ENCODE data around the gene DIS3L2. TPM values are rescaled to one million over a fixed set of nuclear protein-coding genes. Genes with fewer than 3 reads are reported as not detected.
"Not testable (repeated sequence)": the region's sequence is repeated elsewhere in the genome, so short reads cannot be mapped to it uniquely, and the experiment has no call there.

Gene DIS3L2
- total RNA-seq, 1 donor, result 24.9 TPM

DNA sequence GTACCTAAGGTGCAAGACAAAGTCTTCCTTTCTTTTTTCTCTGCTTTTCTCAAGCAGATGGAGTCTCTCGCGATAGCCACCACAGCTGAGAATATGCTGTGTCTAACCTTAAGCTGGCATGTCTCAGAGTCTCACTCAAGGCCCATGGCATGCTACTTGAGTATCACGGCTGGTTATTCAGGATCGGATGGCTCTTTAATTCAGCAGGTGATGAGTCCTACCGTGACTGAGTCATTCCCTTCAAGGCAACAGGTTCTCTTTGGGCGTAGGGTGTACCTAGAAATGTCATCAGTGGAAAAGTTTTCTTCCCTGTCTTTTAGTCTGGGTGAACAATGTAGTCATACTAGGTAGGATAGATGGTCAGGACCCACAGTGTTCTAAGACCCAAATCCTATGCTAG lies 136.2 kb downstream of the DIS3L2 start:
- no peak for DNase-seq (ENCODE audit: low read depth)
- H3K4me3 ChIP-seq (ENCODE audit: low read depth, low read length), result no peak overlapping the region
- TF ChIP-seq CTCF (IDR thresholded peaks at IDR 0.05; ENCODE audit: insufficient read depth, low read length), result no peak

- no peak overlapping the region for H3K4me3 ChIP-seq (ENCODE audit: low read depth, low read length)
- DNase-seq (ENCODE audit: low read depth), result no peak
- TF ChIP-seq CTCF (IDR thresholded peaks at IDR 0.05; ENCODE audit: insufficient read depth, low read length), result no peak
These were observed 140.9 kb downstream of the DIS3L2 start for GRCh38 chr2:232102380-232102779.

GRCh38 chr2:232103140-232103737 lies 141.7 kb downstream of the DIS3L2 start:
- H3K4me3 ChIP-seq (ENCODE audit: low read depth, low read length), result no peak overlapping the region
- DNase-seq (ENCODE audit: low read depth), result peak; percentile 73
- TF ChIP-seq CTCF (IDR thresholded peaks at IDR 0.05; ENCODE audit: insufficient read depth, low read length), result no peak

DNA sequence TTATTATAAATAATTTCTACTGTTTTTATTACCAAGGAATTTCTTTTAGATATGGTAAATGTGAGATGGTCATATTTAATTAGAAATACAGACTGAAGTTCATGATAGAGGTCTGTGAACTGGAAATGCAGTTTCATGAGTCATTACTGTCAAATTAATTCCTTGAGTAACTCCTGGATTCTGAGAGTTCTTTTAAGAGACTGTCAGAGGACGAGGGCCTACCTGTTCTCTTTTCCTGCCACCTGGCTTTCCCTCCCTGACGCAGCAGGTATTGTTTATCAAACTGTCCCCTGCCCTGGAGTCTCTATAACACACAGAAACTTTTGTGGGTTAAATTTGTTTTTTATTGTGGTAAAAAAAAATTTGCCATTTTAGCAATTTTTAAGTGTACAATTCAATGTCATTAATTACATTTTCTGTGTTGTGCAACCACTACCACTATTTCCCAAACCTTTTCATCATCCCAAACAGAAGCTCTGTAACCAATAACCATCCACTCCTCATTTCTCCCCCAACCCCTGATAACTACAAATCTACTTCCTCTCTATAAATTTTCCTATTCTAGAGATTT lies 142.6 kb downstream of the DIS3L2 start:
- no peak for TF ChIP-seq CTCF (IDR thresholded peaks at IDR 0.05; ENCODE audit: insufficient read depth, low read length)
- no peak overlapping the region for H3K4me3 ChIP-seq (ENCODE audit: low read depth, low read length)
- no peak for DNase-seq (ENCODE audit: low read depth)

- TF ChIP-seq CTCF (IDR thresholded peaks at IDR 0.05; ENCODE audit: insufficient read depth, low read length), result no peak
- no peak overlapping the region for H3K4me3 ChIP-seq (ENCODE audit: low read depth, low read length)
- no peak for DNase-seq (ENCODE audit: low read depth)
These were observed 150.0 kb downstream of the DIS3L2 start for GRCh38 chr2:232111551-232111950.

GRCh38 chr2:232113821-232114220 lies 152.3 kb downstream of the DIS3L2 start:
- peak; percentile 65 for DNase-seq (ENCODE audit: low read depth)
- TF ChIP-seq CTCF (IDR thresholded peaks at IDR 0.05; ENCODE audit: insufficient read depth, low read length), result no peak
- H3K4me3 ChIP-seq (ENCODE audit: low read depth, low read length), result no peak overlapping the region

GRCh38 chr2:232115728-232116361 lies 154.3 kb downstream of the DIS3L2 start:
- not testable (repeated sequence) for DNase-seq (ENCODE audit: low read depth)

More at GRCh38 chr2:232115728-232116361, 154.3 kb downstream of the DIS3L2 start:
- not testable (repeated sequence) for H3K4me3 ChIP-seq (ENCODE audit: low read depth, low read length)

All from fibroblast of the aortic adventitia (primary cell).